H1 (cell line): Measurements from ENCODE around the gene DCDC1. TPM values are rescaled to one million over a fixed set of nuclear protein-coding genes. Genes with fewer than 3 reads are reported as not detected.

ENCODE experiments used
- CTCF ChIA-PET: fragments of 300-600 bp; sonication (Branson Sonifier 250); formaldehyde crosslinking; loops from one replicate; lab custom pipeline; 2021; ENCODE audit not compliant: partially characterized antibody; lab: Charles Lee
- POLR2A ChIA-PET: fragments of 300-600 bp; sonication (Branson Sonifier 250); formaldehyde crosslinking; loops from one replicate; lab custom pipeline; 2021; ENCODE audit warnings: inconsistent platforms; ENCODE audit not compliant: partially characterized antibody; lab: Charles Lee
- DNase-seq, 2 experiments: peaks; one replicate each; pipeline versions ENCODE4 v3.0.0 to v3.0.0-alpha.2; 2010 to 2022; ENCODE audit warnings: low spot score in 2 of 2, low read depth in 1 of 2, mixed read lengths in 1 of 2
- FAIRE-seq: peaks from 2 replicates; lab custom pipeline; 2011; peaks lifted over from hg19 to GRCh38; lab: Jason Lieb, UNC
- H2AFZ ChIP-seq: 2 replicates; pipeline ENCODE4 v1.8.1; 2012; ENCODE audit warnings: low read length, inconsistent platforms
- H2AK5ac ChIP-seq: 2 replicates; pipeline ENCODE4 v1.6.1; 2013; ENCODE audit warnings: low read depth, low read length
- H2BK120ac ChIP-seq: replicated peaks from 2 replicates; pipeline ENCODE3; 2013; ENCODE audit warnings: low read depth, low read length, inconsistent platforms
- H2BK12ac ChIP-seq: 2 replicates; pipeline ENCODE4 v1.6.1; 2013; ENCODE audit warnings: low read depth, low read length
- H2BK15ac ChIP-seq: 2 replicates; pipeline ENCODE4 v1.6.1; 2013; ENCODE audit warnings: low read length
- H2BK20ac ChIP-seq: 2 replicates; pipeline ENCODE4 v1.6.1; 2013; ENCODE audit warnings: low read length
- H2BK5ac ChIP-seq: 2 replicates; pipeline ENCODE4 v1.6.1; 2013; ENCODE audit warnings: low read depth, low read length
- H3K14ac ChIP-seq: 2 replicates; pipeline ENCODE4 v1.6.1; 2013; ENCODE audit warnings: inconsistent platforms; ENCODE audit not compliant: insufficient read length
- H3K18ac ChIP-seq: 2 replicates; pipeline ENCODE4 v1.6.1; 2013; ENCODE audit warnings: low read length; ENCODE audit errors: extremely low read depth
- H3K23ac ChIP-seq: 2 replicates; pipeline ENCODE4 v1.6.1; 2013; ENCODE audit warnings: inconsistent platforms; ENCODE audit not compliant: insufficient read length
- H3K23me2 ChIP-seq: 2 replicates; pipeline ENCODE4 v1.6.1; 2013; ENCODE audit warnings: low read depth, low read length
- H3K27ac ChIP-seq: 2 replicates; pipeline ENCODE4 v1.6.1; 2011; ENCODE audit warnings: low read depth, low read length, inconsistent platforms
- H3K27me3 ChIP-seq, 4 experiments: replicated peaks in 1 of 4; 1 replicate in 1 of 4; 2 replicates in 3 of 4; pipeline versions ENCODE4 v1.6.1 to v1.8.1; 2011 to 2013; ENCODE audit warnings: low read length in 3 of 4, mild to moderate bottlenecking in 3 of 4, inconsistent platforms in 2 of 4, mixed read lengths in 2 of 4, moderate library complexity in 1 of 4; ENCODE audit not compliant: control insufficient read depth in 3 of 4, insufficient read depth in 3 of 4; ENCODE audit errors: extremely low read depth in 1 of 4
- H3K36me3 ChIP-seq, 4 experiments: 2 replicates each; pipeline versions ENCODE4 v1.6.1 to v1.8.1; 2011 to 2013; ENCODE audit warnings: mild to moderate bottlenecking in 4 of 4, low read length in 3 of 4, moderate library complexity in 2 of 4, control low read depth in 1 of 4, inconsistent platforms in 1 of 4; ENCODE audit not compliant: insufficient read depth in 4 of 4, control insufficient read depth in 2 of 4
- H3K4ac ChIP-seq: replicated peaks from 2 replicates; pipeline ENCODE3; 2013; ENCODE audit warnings: low read length, low read depth, mixed read lengths, inconsistent platforms; ENCODE audit not compliant: insufficient read length
- H3K4me1 ChIP-seq, 4 experiments: replicated peaks in 1 of 4; 1 replicate in 1 of 4; 2 replicates in 3 of 4; pipeline versions ENCODE4 v1.6.1 to v1.8.1; 2011 to 2013; ENCODE audit warnings: low read length in 3 of 4, inconsistent platforms in 2 of 4, mixed read lengths in 1 of 4; ENCODE audit not compliant: insufficient read depth in 4 of 4, control insufficient read depth in 3 of 4
- H3K4me2 ChIP-seq, 2 experiments: 2 replicates each; pipeline versions ENCODE4 v1.6.1 to v1.8.1; 2011 to 2013; ENCODE audit warnings: low read depth in 2 of 2, low read length in 2 of 2, control low read depth in 1 of 2, inconsistent platforms in 1 of 2, mild to moderate bottlenecking in 1 of 2; ENCODE audit not compliant: insufficient read depth in 1 of 2
- H3K4me3 ChIP-seq, 4 experiments: fragments of 200-600, 300-600 bp in 1 of 4; sonication (generic), shearing (Covaris generic), sonication (Bioruptor Twin) in 1 of 4; 2 replicates each; pipeline versions ENCODE4 v1.5.1 to v1.8.1; 2011 to 2016; ENCODE audit warnings: low read length in 4 of 4, low read depth in 3 of 4, control low read depth in 2 of 4, inconsistent platforms in 2 of 4, mild to moderate bottlenecking in 2 of 4, mixed read lengths in 1 of 4, moderate library complexity in 1 of 4; ENCODE audit not compliant: insufficient read depth in 2 of 4; ENCODE audit errors: extremely low read depth in 1 of 4
- H3K56ac ChIP-seq: replicated peaks from 2 replicates; pipeline ENCODE3; 2013; ENCODE audit warnings: low read depth, mild to moderate bottlenecking, mixed read lengths, low read length, inconsistent platforms; ENCODE audit not compliant: insufficient read length
- H3K79me1 ChIP-seq: 2 replicates; pipeline ENCODE4 v1.6.1; 2013; ENCODE audit warnings: low read depth, low read length, control low read depth
- H3K79me2 ChIP-seq, 2 experiments: 2 replicates each; pipeline versions ENCODE4 v1.6.1 to v1.8.1; 2012 to 2013; ENCODE audit warnings: low read length in 2 of 2, mild to moderate bottlenecking in 2 of 2, inconsistent platforms in 1 of 2; ENCODE audit not compliant: insufficient read depth in 2 of 2, control insufficient read depth in 1 of 2
- H3K9ac ChIP-seq, 4 experiments: replicated peaks in 1 of 4; 1 replicate in 1 of 4; 2 replicates in 3 of 4; pipeline versions ENCODE4 v1.6.1 to v1.8.1; 2011 to 2013; ENCODE audit warnings: low read depth in 3 of 4, low read length in 3 of 4, control low read depth in 2 of 4, mild to moderate bottlenecking in 2 of 4, moderate library complexity in 2 of 4, inconsistent platforms in 1 of 4; ENCODE audit errors: extremely low read depth in 1 of 4
- H3K9me3 ChIP-seq, 2 experiments: 2 replicates each; pipeline versions ENCODE4 v1.6.1 to v1.8.1; 2012 to 2013; ENCODE audit warnings: mild to moderate bottlenecking in 2 of 2, moderate library complexity in 2 of 2, control low read depth in 1 of 2, inconsistent platforms in 1 of 2, low read depth in 1 of 2, low read length in 1 of 2, mixed read lengths in 1 of 2; ENCODE audit not compliant: insufficient read depth in 2 of 2
- H4K20me1 ChIP-seq, 2 experiments: replicated peaks in 1 of 2; 2 replicates each; pipeline versions ENCODE3 to v1.8.1; 2011 to 2013; ENCODE audit warnings: inconsistent platforms in 2 of 2, low read length in 2 of 2, mild to moderate bottlenecking in 1 of 2; ENCODE audit not compliant: insufficient read depth in 2 of 2, control insufficient read depth in 1 of 2
- H4K5ac ChIP-seq: 2 replicates; pipeline ENCODE4 v1.6.1; 2013; ENCODE audit warnings: low read length, low read depth, mixed read lengths, inconsistent platforms; ENCODE audit not compliant: insufficient read length
- H4K8ac ChIP-seq: 2 replicates; pipeline ENCODE4 v1.8.0; 2013; ENCODE audit warnings: mild to moderate bottlenecking, moderate library complexity, low read length, inconsistent platforms; ENCODE audit not compliant: insufficient read depth; ENCODE audit errors: extremely low read depth
- H4K91ac ChIP-seq: replicated peaks from 2 replicates; pipeline ENCODE3; 2013; ENCODE audit warnings: low read length, mixed read lengths, inconsistent platforms; ENCODE audit not compliant: insufficient read length
- CTCF ChIP-seq, 3 experiments: IDR thresholded peaks; 1 replicate in 2 of 3; 2 replicates in 1 of 3; pipeline versions ENCODE4 v1.5.1 to v1.6.1; 2011; ENCODE audit warnings: low read length in 3 of 3, mild to moderate bottlenecking in 3 of 3, inconsistent platforms in 2 of 3, low read depth in 1 of 3, moderate library complexity in 1 of 3; ENCODE audit not compliant: insufficient read depth in 1 of 3; ENCODE audit errors: control extremely low read depth in 1 of 3
- JUND ChIP-seq: IDR thresholded peaks from 2 replicates; pipeline ENCODE4 v1.6.1; 2011; ENCODE audit warnings: mild to moderate bottlenecking, improper control_type of control experiment, low read length
- RAD21 ChIP-seq, 2 experiments: IDR thresholded peaks in 1 of 2; conservative IDR thresholded peaks in 1 of 2; 2 replicates each; pipeline ENCODE4 v1.6.1; 2011; ENCODE audit warnings: low read depth in 2 of 2, low read length in 2 of 2, improper control_type of control experiment in 1 of 2, inconsistent platforms in 1 of 2, mild to moderate bottlenecking in 1 of 2, moderate library complexity in 1 of 2
- WGBS, 2 experiments: shearing (Covaris generic) in 1 of 2; methylation state at CpG; one replicate each; pipeline versions ENCODE4 v1.1.6 to v1.1.7; 2013 to 2015; ENCODE audit warnings: low lambda C conversion rate in 2 of 2, mixed read lengths in 2 of 2, inconsistent platforms in 1 of 2, low coverage in 1 of 2, missing lambda C conversion rate in 1 of 2; ENCODE audit not compliant: insufficient replicate concordance in 2 of 2, insufficient coverage in 1 of 2, insufficient read length in 1 of 2; ENCODE audit errors: extremely low coverage in 1 of 2, missing lambda C conversion rate in 1 of 2; 5-methylcytosine and 5-hydroxymethylcytosine counted together
- polyA plus RNA-seq, 7 experiments: library from polyadenylated mRNA; depleted of rRNA in 3 of 7; stranded (reverse) in 5 of 7; unstranded in 2 of 7; fragments of >200 nt in 5 of 7; fragments of 200-250 nt in 2 of 7; gene quantifications; 1 replicate in 5 of 7; 2 replicates in 1 of 7; 4 replicates in 1 of 7; pipeline versions ENCODE4 v1.2.1 to v1.2.3, GENCODE V29; 2011 to 2013; ENCODE audit warnings: missing spikeins in 2 of 7, mixed read lengths in 2 of 7
- total RNA-seq: library from RNA; stranded (reverse); fragmentation: NEBNext Ultra II Directional; extraction: Animal tissue kit (Norgen Biotek cat#: 25700); gene quantifications from 2 replicates; pipeline ENCODE4 v1.2.1, GENCODE V29; 2021

DCDC1 gene
- total and polyA plus RNA-seq, 2 of the 8 experiments (the other 6 are each of a cell fraction or from before 2014, with no cell fraction given), result 0.15 to 0.56 TPM

- peak; percentile 65 for FAIRE-seq
These were observed 324.2 kb downstream of the DCDC1 start for GRCh38 chr11:31045335-31045734.

More at GRCh38 chr11:31045335-31045734, 324.2 kb downstream of the DCDC1 start:
- ChIA-PET CTCF (interaction anchor here (0.6 to 3.2 kb wide), 23 partner anchors 9 to 1807 kb away, joined by 3 to 77 read pairs (median 4); no protein-coding TSS in a partner anchor), POLR2A (no interaction called here)
- 41% methylated on average over 5 of the region's 5 CpGs; no CpG with 5 or more reads in 1 of the 2 experiments for WGBS, 2 experiments
- TF ChIP-seq JUND (no peak), CTCF (IDR thresholded peaks at IDR 0.05; ENCODE audit: control extremely low read depth in 1 of 3, insufficient read depth in 1 of 3, low read depth in 1 of 3, low read length in 3 of 3) (peak in 2 of 3 experiments; percentile 29 to 50; a peak in 2 of 4 replicates), RAD21 (IDR thresholded peaks at IDR 0.05 in 1 of 2, conservative IDR thresholded peaks at IDR 0.05 in 1 of 2; ENCODE audit: low read depth in 2 of 2, low read length in 2 of 2) (peak; percentile 43 to 55)
- no peak overlapping the region for H3K18ac ChIP-seq
- H3K4me2 ChIP-seq, result no peak overlapping the region
- no peak overlapping the region for H3K27ac ChIP-seq
- no peaks in the 10 kb centered on the region for H3K79me1 ChIP-seq
- H2BK12ac ChIP-seq, result no peak overlapping the region
- 0 out of 7 replicates have a peak, but pooled peaks cover 0 to 3% (median 0%) of the 10 kb centered on the region in 4 experiments for H3K4me1 ChIP-seq
- H4K91ac ChIP-seq, result no peak overlapping the region
- no peak overlapping the region for H2BK5ac ChIP-seq
- no peaks in the 10 kb centered on the region for H3K79me2 ChIP-seq
- no peak overlapping the region for H3K4ac ChIP-seq
- no peaks in the 10 kb centered on the region for H3K36me3 ChIP-seq
- H3K4me3 ChIP-seq, result no peak overlapping the region
- H4K20me1 ChIP-seq, result no peaks in the 10 kb centered on the region
- no peak overlapping the region for H4K5ac ChIP-seq
- H2AK5ac ChIP-seq, result no peak overlapping the region
- H3K23me2 ChIP-seq, result no peaks in the 10 kb centered on the region
- no peaks in the 10 kb centered on the region for H3K27me3 ChIP-seq
- H3K9me3 ChIP-seq, result no peaks in the 10 kb centered on the region
- H3K56ac ChIP-seq, result no peak overlapping the region
- no peak overlapping the region for H2BK20ac ChIP-seq
- H3K23ac ChIP-seq, result no peak overlapping the region
- no peak overlapping the region for H2BK15ac ChIP-seq
- no peak overlapping the region for H2BK120ac ChIP-seq
- H3K14ac ChIP-seq, result no peak overlapping the region
- no peak for DNase-seq
- no peak overlapping the region for H4K8ac ChIP-seq
- no peak overlapping the region for H3K9ac ChIP-seq
- H2AFZ ChIP-seq, result no peak overlapping the region; the same call in 1 of the 2 replicates
